HepG2 (cell line): ENCODE results near the gene CDH2. TPM values are rescaled to one million over a fixed set of nuclear protein-coding genes. Genes with fewer than 3 reads are reported as not detected.

Experiments used
- AFF4 ChIP-seq: sonication (generic); formaldehyde crosslinking; IDR thresholded peaks from 2 replicates; pipeline ENCODE4 v1.4.0; 2020; ENCODE audit warnings: missing genetic modification reagents
- EP300 ChIP-seq, 3 experiments: sonication (generic) in 1 of 3; formaldehyde crosslinking in 1 of 3; IDR thresholded peaks; 2 replicates each; pipeline versions ENCODE4 v1.5.1 to v1.6.1; 2011 to 2020; ENCODE audit warnings: low read depth in 2 of 3, low read length in 2 of 3, borderline replicate concordance in 1 of 3, improper control_type of control experiment in 1 of 3, mild to moderate bottlenecking in 1 of 3, missing genetic modification reagents in 1 of 3, moderate library complexity in 1 of 3
- IRF2 ChIP-seq: IDR thresholded peaks from 2 replicates; pipeline ENCODE4 v1.6.1; 2018; ENCODE audit warnings: missing genetic modification reagents, missing compliant biosample characterization
- MLLT10 ChIP-seq: sonication (generic); formaldehyde crosslinking; IDR thresholded peaks from 2 replicates; pipeline ENCODE4 v1.4.0; 2020; ENCODE audit warnings: missing genetic modification reagents
- MXD1 ChIP-seq: sonication (generic); formaldehyde crosslinking; IDR thresholded peaks from 2 replicates; pipeline ENCODE4 v1.4.0; 2020; ENCODE audit warnings: mild to moderate bottlenecking, missing genetic modification reagents
- NAIF1 ChIP-seq: sonication (generic); formaldehyde crosslinking; IDR thresholded peaks from 2 replicates; pipeline ENCODE4 v1.5.0; 2020; ENCODE audit warnings: mild to moderate bottlenecking, missing genetic modification reagents, borderline replicate concordance
- NFE2L2 ChIP-seq: fragments of 150-350 bp; IDR thresholded peaks from 2 replicates; pipeline ENCODE4 v1.6.1; 2014; ENCODE audit warnings: low read length
- TMF1 ChIP-seq: sonication (generic); formaldehyde crosslinking; IDR thresholded peaks from 2 replicates; pipeline ENCODE4 v1.8.1; 2022; ENCODE audit warnings: low read depth, missing genetic modification reagents
- ZFP90 ChIP-seq: sonication (generic); formaldehyde crosslinking; IDR thresholded peaks from 2 replicates; pipeline ENCODE4 v1.8.0; 2022; ENCODE audit warnings: missing genetic modification reagents, mild to moderate bottlenecking, inconsistent platforms, borderline replicate concordance
- ZMAT3 ChIP-seq: sonication (generic); formaldehyde crosslinking; conservative IDR thresholded peaks from 2 replicates; pipeline ENCODE4 v1.7.0; 2021; ENCODE audit warnings: missing genetic modification reagents
- ZMYM4 ChIP-seq: sonication (generic); formaldehyde crosslinking; IDR thresholded peaks from 2 replicates; pipeline ENCODE4 v1.8.1; 2023; ENCODE audit warnings: mild to moderate bottlenecking, missing genetic modification reagents
- ZNF446 ChIP-seq: sonication (generic); formaldehyde crosslinking; IDR thresholded peaks from 2 replicates; pipeline ENCODE4 v1.5.0; 2020; ENCODE audit warnings: mild to moderate bottlenecking, missing genetic modification reagents
- ZNF597 ChIP-seq: sonication (generic); formaldehyde crosslinking; IDR thresholded peaks from 2 replicates; pipeline ENCODE4 v1.5.0; 2020; ENCODE audit warnings: missing genetic modification reagents
- ZNF710 ChIP-seq: sonication (generic); formaldehyde crosslinking; IDR thresholded peaks from 2 replicates; pipeline ENCODE4 v1.5.0; 2020; ENCODE audit warnings: mild to moderate bottlenecking, missing genetic modification reagents, borderline replicate concordance
- polyA plus RNA-seq, 8 experiments: library from polyadenylated mRNA; depleted of rRNA in 3 of 8; stranded (reverse) in 7 of 8; unstranded in 1 of 8; fragments of >200 nt; fragmentation: Illumina TruSeq in 4 of 8; extraction: Trizol in 4 of 8; gene quantifications; 2 replicates each; pipeline versions ENCODE4 v1.2.1 to v1.2.3, GENCODE V29; 2011 to 2016; ENCODE audit warnings: low read depth in 4 of 8, missing spikeins in 1 of 8, mixed read lengths in 1 of 8; ENCODE audit not compliant: insufficient read depth in 1 of 8
- total RNA-seq, 5 experiments: library from RNA; depleted of rRNA; stranded (reverse); fragments of >200 nt; fragmentation: Illumina TruSeq; extraction: Trizol; gene quantifications; 2 replicates each; pipeline ENCODE4 v1.2.3, GENCODE V29; 2016; ENCODE audit warnings: low read depth in 1 of 5
- TF ChIP-seq, protein P1 (sequence below): sonication (generic); formaldehyde crosslinking; IDR thresholded peaks from 2 replicates; pipeline ENCODE4 v1.5.0; 2020; ENCODE audit warnings: mild to moderate bottlenecking, missing genetic modification reagents, moderate library complexity
- TF ChIP-seq, protein P2 (sequence below): sonication (generic); formaldehyde crosslinking; IDR thresholded peaks from 2 replicates; pipeline ENCODE4 v1.5.0; 2020; ENCODE audit warnings: missing genetic modification reagents

The CDH2 gene
- total and polyA plus RNA-seq, 2 of the 13 experiments (the other 11 are each of a cell fraction or from before 2014, with no cell fraction given): 18.6 to 36.1 TPM

GRCh38 chr18:28176948-28177827 is at the start of gene CDH2 (continued):
- peak; percentile 49; the same call in 1 of the 2 replicates for TF ChIP-seq ZNF710 (CRISPR knock-in tag)
- no peak for TF ChIP-seq AFF4
- TF ChIP-seq ZNF597 (CRISPR knock-in tag): no peak
- TF ChIP-seq ZMYM4: no peak
- TF ChIP-seq MLLT10 (CRISPR knock-in tag): no peak
- TF ChIP-seq NFE2L2: no peak
- no peak for TF ChIP-seq NAIF1 (CRISPR knock-in tag)
- TF ChIP-seq, protein P1, sequence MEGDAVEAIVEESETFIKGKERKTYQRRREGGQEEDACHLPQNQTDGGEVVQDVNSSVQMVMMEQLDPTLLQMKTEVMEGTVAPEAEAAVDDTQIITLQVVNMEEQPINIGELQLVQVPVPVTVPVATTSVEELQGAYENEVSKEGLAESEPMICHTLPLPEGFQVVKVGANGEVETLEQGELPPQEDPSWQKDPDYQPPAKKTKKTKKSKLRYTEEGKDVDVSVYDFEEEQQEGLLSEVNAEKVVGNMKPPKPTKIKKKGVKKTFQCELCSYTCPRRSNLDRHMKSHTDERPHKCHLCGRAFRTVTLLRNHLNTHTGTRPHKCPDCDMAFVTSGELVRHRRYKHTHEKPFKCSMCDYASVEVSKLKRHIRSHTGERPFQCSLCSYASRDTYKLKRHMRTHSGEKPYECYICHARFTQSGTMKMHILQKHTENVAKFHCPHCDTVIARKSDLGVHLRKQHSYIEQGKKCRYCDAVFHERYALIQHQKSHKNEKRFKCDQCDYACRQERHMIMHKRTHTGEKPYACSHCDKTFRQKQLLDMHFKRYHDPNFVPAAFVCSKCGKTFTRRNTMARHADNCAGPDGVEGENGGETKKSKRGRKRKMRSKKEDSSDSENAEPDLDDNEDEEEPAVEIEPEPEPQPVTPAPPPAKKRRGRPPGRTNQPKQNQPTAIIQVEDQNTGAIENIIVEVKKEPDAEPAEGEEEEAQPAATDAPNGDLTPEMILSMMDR (CRISPR knock-in tag): peak; percentile 36; the same call in 1 of the 2 replicates
- 0 out of 2 replicates have a peak, but pooled peaks have one; percentile 36 for TF ChIP-seq IRF2 (CRISPR knock-in tag)
- TF ChIP-seq ZMAT3 (CRISPR knock-in tag): peak; percentile 57; the same call in 1 of the 2 replicates
- TF ChIP-seq, protein P2, sequence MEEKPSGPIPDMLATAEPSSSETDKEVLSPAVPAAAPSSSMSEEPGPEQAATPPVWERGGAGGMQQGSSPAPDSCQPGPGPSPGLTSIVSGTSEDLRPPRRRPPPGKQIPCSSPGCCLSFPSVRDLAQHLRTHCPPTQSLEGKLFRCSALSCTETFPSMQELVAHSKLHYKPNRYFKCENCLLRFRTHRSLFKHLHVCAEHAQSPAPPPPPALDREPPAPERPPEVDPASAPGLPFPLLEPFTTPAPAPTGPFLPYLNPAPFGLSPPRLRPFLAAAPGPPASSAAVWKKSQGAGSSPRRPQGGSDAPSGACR (CRISPR knock-in tag): no peak
- peak; percentile 54; the same call in 1 of the 2 replicates for TF ChIP-seq MXD1
- TF ChIP-seq ZNF446 (CRISPR knock-in tag): no peak
- TF ChIP-seq ZFP90 (CRISPR knock-in tag): no peak
- no peak for TF ChIP-seq EP300 (IDR thresholded peaks at IDR 0.05; ENCODE audit: low read depth in 2 of 2, low read length in 2 of 2)
- TF ChIP-seq EP300 (CRISPR knock-in tag; IDR thresholded peaks at IDR 0.05; ENCODE audit: borderline replicate concordance): no peak
- no peak for TF ChIP-seq TMF1
